HG03039 (cell line): ENCODE results near the gene TGIF2.
"Not testable (repeated sequence)": the region's sequence is repeated elsewhere in the genome, so short reads cannot be mapped to it uniquely, and the experiment has no call there.

Experiments used
- ATAC-seq: cut with Tn5 transposase; IDR thresholded peaks from one replicate; pipeline ENCODE4 v1.9.1; 2021; ENCODE audit warnings: mild to moderate bottlenecking, moderate library complexity; ENCODE audit not compliant: unreplicated experiment

TGIF2 gene

DNA sequence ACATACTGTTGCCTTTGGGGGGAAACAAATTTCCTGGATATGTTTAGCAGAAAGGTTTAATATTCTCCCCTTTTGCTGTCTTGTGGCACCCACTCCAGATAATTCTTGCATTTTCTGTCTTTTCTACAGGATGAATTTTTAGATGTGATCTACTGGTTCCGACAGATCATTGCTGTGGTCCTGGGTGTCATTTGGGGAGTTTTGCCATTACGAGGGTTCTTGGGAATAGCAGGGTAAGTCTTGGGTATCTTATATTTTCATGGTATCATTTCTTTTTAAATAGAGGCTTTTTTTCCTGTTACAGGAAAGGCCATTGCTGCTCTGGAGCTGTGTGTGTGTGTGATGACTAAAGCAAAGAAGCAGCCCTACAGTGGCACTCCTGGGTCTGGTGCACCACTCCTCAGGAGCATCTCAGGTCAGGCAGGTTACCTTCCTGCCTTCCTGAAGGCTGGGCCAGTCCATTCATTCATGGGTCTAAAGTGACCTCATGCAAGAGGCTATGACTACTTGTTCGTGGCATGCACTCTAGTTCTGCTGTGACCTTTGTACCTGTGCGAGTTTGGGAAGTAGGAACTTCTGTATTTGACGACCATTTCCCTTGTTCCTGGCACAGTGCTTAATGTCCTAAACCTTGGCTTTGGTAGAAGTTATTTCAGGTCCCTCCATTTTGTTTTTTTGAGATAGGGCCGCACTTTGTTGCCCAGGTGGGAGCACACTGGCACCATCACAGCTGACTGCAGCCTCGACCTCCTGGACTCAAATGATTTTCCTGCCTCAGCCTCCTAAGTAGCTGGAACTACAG lies 34.4 kb downstream of the TGIF2 start:
- no peak for ATAC-seq

DNA sequence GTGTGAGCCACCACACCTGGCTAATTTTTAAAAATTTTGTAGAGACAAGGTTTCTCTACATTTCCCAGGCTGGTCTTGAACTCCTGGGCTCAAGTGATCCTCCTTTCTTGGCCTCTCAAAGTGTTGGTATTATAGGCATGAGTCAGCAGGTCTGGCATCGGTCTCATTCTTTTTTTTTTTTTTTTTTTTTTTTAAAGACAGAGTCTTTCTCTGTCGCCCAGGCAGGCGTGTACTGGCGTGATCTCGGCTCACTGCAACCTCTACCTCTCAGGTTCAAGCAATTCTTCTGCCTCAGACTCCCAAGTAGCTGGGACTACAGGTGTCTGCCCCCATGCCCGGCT lies 35.0 kb downstream of the TGIF2 start:
- ATAC-seq, result not testable (repeated sequence)

DNA sequence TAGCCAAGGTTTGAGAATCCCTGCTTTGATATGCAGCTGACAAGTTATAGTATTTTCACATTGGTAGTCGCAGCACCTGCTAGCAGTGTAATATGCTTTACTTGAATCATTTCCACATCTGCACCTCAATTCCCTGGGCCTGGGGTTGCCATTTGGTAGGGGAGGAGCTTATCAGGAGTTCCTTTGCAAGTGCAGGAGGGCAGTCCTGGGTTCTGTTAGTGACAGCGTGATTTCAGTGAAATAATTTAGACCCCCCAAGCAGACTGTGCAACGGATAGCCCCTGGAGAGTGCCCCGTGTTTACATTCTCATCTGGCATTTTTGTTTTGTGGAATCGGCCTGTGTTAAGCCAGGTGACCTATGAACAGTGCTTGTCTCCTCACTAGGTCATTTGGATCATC lies 38.2 kb downstream of the TGIF2 start:
- ATAC-seq, result no peak

DNA sequence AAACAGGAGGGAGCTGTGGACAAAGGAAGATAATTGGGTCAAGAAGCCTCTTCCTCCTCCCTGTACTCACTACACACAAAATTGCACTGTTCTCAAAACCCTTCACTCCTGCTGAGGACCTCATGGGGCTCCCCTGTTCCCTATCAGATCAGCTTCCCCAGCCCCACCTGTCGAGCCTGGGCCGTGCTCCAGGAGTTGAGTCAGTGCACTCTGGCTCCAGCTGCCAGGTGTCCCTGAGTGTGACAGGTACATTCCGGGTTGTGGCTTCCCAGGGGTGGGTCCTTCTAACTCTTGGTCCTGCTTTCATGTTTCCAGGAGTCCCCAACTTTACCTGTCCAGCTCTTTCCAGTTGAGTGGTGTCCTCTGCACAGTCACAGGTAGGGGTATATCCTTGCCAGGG lies 40.6 kb downstream of the TGIF2 start:
- no peak for ATAC-seq

DNA sequence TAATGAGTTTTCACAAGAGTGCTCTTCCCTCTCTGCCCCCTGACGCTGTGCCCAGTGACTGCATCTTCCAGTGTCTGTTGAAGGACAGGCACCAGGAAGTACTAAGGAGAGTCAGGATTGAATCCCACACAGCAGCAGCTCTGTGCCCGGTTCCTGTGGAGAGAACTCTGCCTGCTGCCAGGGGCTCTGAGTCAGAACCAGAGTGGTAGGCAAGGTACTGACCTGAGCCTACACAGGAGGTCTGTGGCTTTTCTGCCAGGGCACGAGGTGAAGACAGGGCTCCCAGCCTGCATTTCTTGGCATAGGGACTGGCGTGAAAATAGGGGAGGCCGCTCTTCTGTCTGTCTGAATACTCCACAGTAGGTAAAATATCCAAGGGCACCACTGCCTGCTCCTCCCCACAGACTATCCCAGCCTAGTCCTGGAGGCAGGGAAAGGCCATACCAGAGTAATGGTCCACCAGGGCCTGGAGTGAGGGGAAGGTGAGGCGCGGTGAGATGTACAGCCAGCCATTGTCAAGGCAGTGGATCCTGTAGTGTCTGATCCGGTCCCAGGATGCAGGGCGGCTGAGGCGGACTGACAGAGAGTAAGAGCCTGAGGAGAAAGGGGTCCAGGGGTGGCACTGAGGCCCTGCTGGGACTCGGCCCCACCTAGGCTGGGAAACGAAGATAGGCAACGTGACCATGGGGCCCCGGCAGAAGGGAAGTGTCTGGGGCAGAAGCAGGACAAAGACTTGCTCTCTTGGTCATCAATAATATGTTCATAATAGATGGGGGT lies 41.6 kb downstream of the TGIF2 start:
- ATAC-seq, result no peak

DNA sequence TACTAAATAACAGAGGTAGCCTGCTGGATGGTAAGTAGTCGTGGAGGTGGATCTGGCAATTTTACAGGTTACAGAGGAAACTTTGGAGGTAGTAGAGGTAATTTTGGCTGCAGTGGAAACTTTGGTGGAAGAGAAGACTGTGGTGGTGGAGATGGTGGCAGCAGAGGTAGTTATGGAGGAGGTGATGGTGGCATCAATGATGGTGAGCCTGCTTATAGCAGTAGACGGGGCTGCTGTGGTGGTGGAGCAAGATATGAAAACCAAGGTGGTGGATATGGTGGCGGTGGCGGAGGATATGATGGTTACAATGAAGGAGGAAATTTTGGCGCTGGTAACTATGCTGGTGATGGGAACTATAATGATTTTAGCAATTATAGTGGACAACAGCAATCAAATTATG lies 47.5 kb downstream of the TGIF2 start:
- no peak for ATAC-seq

DNA sequence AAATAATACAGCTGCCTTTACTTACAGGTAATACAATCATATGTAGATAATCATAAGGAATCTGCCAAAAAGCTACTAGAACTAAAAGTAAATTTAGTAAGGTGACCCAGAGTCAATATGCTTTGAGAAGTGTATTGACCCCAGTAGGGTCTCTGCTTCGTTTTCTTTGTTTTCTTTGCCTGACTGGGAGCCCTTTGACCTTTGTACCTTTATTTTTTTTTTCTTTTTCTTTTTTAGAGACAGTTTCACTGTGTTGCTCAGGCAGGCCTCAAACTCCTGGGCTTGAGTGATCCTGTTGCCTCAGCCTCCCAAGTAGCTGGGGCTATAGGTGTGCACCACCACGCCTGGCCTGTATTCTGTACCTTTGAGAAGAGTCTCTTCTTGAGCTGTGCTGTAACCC lies 50.0 kb downstream of the TGIF2 start:
- no peak for ATAC-seq

DNA sequence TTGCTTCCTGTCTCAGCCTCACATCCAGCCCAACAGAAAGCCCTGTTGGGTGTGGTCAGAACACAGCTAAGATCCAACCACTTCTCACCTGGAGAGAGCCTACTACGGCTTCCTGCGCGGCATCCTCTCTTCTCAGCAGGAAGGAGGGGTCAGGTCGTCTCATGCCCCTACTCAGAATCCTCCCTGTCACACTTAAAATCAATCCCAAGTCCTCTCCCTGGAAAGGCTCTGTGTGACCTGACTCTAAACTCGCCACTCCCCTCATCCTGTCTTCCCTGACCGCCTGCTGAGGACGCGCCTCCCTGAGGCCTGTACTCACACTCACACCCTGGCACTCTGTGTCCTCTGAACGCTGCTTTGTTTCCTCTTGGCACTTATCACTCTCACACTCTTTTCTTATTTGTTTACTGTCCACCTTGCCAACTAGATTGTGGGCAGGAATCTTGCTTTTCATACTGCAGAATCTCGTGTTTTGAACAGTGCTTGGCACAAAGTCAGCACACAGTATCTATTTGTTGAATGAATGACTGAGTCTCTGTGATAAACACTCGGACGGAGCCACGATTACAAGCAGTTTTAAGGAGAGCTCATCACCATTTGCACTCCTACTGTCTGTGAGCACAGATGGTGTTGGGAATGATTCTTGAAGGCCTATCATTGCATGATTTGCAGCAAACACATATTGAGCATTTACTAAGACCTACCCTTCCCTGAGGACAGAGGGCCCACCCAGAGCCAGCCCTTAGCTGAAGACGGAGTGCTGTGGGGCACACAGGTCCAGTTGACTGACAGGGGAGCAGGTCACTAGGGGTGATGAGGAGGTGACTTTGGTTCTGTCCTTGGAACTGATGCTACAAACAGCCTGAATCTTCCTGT lies 50.9 kb downstream of the TGIF2 start:
- ATAC-seq, result no peak

DNA sequence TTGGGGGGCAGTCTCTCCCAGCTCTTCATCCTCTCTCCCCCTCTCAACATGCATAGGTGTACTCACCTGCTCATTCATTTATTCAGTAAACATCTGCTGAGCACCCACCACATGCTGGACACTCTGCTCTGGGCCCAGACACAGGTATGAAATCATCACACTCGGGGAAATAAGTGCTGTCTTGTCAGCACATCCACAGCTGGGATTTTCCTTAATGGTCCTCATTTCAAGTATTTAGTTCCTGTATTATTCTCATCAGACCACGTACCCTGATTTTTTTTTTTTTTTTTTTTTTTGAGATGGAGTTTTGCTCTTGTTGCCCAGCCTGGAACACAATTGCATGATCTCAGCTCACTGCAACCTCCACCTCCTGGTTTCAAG lies 51.5 kb downstream of the TGIF2 start:
- no peak for ATAC-seq

DNA sequence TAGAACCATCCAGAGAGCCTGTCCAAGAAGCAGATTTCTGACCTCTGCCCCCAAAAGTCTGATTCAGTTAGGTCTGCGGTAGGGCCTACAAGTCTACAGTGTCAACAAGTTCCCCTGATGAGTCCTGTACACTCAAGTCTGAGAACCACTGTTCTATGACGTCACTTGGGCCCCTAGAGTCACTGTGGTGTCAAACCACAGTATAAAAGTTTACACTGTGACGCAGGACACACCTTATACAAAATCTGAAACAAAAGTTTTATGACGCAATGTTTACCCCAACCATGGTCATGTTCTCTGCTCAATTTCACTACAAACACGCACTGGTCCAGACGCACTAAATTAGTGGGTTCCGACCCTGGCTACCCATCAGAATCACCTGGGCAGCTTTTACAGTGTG lies 54.7 kb downstream of the TGIF2 start:
- ATAC-seq, result no peak

DNA sequence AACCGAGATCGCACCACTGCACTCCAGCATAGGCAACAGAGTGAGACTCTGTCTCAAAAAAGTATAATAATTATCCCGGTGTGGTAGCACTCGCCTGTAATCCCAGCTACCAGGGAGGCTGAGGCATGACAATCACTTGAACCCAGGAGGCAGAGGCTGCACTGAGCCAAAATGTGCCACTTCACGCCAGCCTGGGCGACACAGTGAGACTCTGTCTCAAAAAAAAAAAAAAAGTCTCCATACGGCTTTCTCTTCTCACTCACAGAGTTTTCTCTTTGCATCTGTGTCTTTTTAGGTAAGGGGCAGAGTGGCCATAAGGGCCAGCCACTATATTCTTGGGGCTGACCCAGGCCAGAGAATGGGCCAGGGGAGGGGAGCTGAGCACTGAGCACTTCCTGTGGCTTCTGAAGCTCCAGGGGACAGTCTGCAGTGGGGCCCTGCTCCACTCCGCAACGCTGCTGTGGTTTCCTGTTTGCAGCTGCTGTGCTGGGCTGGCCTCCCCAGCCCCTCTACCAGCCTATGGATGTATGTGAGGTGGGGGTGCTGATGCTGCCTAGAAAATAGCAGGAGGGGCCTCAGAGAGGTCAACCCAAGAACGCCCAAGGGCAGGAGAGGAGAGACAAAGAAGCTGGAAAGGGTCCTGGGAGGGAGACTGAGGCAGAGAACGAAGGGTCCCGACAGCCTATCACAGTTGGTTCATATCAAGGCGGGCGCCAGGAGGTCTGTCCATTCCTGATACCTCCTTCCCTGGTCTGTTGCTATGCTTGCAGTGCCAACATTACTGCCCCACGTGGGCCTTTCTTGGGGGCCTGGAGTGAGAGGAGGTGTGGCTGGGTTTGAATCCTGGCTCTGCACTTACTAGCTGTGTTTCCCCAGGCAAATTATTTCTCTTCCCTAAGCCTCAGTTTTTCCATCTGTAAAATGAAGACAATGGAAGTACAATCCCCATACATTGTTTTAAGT lies 56.6 kb downstream of the TGIF2 start:
- no peak for ATAC-seq

DNA sequence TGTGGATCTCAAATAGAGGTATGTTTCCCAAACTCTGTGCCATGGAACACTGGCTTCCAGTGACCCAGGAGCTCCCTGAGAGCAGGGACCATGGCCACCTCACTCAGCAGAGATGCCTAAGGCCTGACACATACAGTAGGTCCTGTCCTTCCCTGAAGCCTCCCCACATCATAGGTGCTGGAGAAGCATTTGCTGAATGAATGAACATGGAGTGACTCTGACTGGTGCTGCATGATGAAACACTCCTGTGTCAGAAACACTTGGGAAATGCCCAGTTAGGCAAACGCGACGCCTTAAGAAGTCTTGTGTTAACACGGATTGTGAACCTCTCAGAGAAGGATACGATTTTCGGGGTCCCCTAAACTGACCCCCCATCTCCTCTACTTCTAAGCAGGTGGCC lies 58.2 kb downstream of the TGIF2 start:
- ATAC-seq, result no peak

DNA sequence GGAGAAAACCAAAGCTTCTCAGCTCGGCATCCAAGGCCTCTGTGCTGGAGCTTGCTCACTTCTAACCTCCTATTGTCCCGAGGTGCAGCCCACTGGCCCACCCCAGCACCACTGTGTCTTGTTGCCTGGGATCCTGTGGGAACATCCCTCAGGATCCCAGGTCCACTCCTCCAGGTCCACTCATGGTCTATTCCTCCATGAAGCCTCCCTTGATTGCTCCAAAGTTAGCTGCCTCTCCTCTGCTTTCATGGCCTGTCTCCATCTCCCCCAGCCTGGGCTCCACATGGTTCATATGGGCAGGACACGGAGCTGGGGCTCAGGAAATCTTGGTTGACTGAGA lies 58.7 kb downstream of the TGIF2 start:
- no peak for ATAC-seq

DNA sequence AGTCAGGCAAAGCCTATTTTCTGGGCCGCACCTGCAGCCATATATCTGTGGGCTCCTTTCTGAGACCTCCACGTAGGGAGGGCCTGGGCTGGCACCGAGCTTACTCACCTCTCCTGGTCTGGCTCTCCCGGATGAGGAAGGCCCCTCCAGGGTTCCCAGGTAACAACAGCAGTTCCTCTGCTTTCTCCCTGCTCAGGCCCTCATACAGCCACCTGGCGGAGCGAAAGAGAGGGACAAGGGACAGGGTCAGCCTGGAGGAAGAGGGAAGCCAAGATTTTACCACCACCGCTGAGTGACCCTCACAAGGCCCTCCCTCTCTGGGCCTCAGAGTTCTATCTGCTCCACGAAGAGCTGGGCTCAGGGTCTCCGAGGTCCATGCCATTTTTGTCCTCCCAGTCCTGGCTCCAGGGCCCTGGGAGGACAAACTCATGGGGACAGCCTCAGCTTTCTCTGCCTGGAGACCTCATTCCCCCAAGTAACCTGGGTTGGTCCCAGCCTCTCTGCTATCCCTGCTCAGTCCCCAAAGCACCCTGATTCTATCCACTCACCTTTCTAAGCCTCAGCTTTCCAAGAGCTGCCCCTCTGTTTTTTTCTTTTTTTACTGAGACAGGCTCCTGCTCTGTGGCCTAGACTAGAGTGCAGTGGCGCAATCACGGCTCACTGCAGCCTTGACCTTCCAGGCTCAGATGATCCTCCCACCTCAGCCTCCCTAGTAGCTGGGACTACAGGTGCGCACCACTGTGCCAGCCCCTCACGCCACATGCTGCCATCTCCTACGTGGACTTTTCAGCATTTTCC lies 59.3 kb downstream of the TGIF2 start:
- ATAC-seq, result no peak

DNA sequence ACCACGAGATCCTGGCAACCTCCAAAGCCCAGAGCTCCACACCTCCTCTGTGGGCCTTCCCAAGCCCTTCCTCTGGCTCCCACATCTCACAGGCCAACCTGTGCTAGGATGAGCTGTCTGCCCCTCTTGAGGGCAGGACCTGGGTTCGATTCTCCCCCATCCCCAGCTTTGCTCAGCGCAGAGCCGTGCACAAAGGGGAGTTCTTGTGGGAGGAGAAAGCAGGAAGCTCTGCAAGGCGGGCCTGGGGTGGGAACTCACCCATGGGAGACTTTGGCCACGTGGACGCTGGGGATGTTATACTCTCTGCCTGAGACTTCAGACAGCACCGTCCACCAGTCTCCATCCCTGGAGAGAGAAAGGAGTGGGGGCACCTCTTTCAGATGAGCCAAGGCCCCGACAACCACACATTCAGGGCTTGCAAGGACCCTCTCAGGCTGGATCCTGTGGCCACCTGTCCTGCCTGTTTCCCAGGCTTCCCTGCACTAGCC lies 59.9 kb downstream of the TGIF2 start:
- ATAC-seq, result no peak

DNA sequence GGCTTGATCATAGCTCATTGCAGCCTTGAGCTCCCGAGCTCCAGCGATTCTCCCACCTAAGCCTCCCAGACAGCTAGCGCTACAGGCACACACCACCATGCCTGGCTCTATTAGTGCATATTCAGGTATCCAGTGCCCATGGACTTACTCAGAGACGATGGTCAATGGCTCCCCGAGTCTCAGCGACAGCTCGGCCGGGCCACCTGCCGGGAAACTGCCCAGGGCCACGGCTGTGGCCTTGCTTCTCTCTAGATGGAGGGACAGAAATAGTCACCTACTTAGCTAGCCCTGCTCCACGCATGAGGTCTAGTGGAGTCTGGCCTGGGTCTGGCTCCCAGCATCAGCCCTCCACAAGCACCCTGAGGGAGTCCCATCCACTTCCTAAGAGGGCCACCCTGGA lies 60.9 kb downstream of the TGIF2 start:
- no peak for ATAC-seq

DNA sequence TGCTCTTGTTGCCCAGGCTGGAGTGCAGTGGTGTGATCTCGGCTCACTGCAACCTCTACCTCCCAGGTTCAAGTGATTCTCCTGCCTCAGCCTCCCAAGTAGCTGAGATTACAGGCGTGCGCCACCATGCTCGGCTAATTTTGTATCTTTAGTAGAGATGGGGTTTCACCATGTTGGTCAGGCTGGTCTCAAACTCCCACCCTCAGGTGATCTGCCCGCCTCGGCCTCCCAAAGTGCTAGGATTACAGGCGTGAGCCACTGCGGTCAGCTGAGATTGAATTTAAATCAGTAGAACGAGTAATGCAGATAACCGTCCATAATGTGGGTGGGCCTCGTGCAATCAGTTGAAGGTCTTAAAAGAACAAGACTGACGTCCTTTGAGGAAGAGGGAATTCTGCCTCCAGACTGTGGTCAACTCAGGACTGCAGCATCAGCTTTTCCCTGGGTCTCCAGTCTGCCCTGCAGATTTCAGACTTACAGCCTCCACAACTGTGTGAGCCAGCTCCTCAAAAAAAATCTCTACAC lies 65.5 kb downstream of the TGIF2 start:
- ATAC-seq, result not testable (repeated sequence)

DNA sequence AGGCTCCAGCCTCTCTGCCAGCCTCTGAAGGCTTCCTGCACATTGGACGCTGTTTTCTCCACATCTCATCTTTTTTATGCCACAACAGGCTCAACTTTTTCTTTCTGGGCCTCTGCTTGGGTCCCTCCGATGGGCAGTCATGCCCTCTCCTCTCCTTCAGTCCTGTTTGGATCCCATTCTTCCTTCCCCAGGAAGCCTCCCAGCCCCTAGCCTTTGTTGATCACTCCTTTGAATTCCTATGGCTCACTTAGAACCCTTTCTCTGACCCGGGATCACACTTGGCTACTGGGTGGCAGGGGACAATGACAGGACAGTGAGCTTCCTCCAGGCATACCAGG lies 68.1 kb downstream of the TGIF2 start:
- ATAC-seq, result no peak

DNA sequence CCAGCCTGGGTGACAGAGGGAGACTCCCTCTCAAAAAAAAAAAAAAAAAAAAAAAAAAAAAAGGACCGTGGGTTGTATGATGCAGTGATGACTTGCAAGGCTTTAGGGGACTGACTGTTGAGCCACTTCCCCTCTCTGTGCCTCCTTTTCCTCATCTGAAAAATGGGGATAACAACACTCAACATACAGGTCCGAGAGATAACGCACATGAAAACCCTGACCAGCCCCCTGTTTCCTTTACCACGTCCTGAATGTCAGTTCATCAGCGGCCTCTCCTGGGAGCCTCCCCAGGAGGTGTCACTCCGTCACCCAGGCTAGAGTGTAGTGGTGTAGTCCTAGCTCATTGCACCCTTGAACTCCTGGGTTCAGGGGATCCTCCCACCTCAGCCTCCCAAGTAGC lies 68.7 kb downstream of the TGIF2 start:
- ATAC-seq, result no peak
